Endothelial cell of umbilical vein (primary cell): ENCODE results near the gene MDM1. TPM values are rescaled to one million over a fixed set of nuclear protein-coding genes. Genes with fewer than 3 reads are reported as not detected.

Experiments
- BruUV-seq: library from RNA; stranded (reverse); fragments of 400-500 nt; replicated peaks from 2 replicates; lab custom pipeline; 2021; lab: Mats Ljungman, UMichigan
- CTCF ChIA-PET: fragments of 300-600, 350-600 bp; sonication (Branson Sonifier 250); formaldehyde crosslinking; loops from one replicate; lab custom pipeline; 2021; ENCODE audit warnings: antibody characterized with exemption, inconsistent platforms; lab: Charles Lee
- POLR2A ChIA-PET: fragments of 300-600, 350-600 bp; sonication (Branson Sonifier 250); formaldehyde crosslinking; loops from one replicate; lab custom pipeline; 2021; ENCODE audit warnings: antibody characterized with exemption, inconsistent platforms; lab: Charles Lee
- DNase-seq: peaks from one replicate; pipeline ENCODE4 v3.0.0-alpha.2; 2011; ENCODE audit warnings: low read depth, low spot score
- FAIRE-seq: peaks from 2 replicates; lab custom pipeline; 2011; peaks lifted over from hg19 to GRCh38; lab: Jason Lieb, UNC
- H2AFZ ChIP-seq: 2 replicates; pipeline ENCODE4 v1.6.0; 2012; ENCODE audit warnings: low read depth, low read length, control low read depth, inconsistent platforms
- H3K27ac ChIP-seq: 2 replicates; pipeline ENCODE4 v1.5.1; 2011; ENCODE audit warnings: low read depth, mild to moderate bottlenecking, control low read depth, low read length, moderate library complexity; ENCODE audit not compliant: insufficient read depth
- H3K27me3 ChIP-seq, 2 experiments: 2 replicates each; pipeline versions ENCODE4 v1.6.0 to v1.6.1; 2011; ENCODE audit warnings: low read length in 2 of 2, mixed read lengths in 1 of 2; ENCODE audit not compliant: control insufficient read depth in 2 of 2, insufficient read depth in 2 of 2
- H3K36me3 ChIP-seq, 2 experiments: 2 replicates in 1 of 2; 3 replicates in 1 of 2; pipeline ENCODE4 v1.5.1; 2011; ENCODE audit warnings: low read length in 2 of 2, mild to moderate bottlenecking in 1 of 2, moderate library complexity in 1 of 2; ENCODE audit not compliant: control insufficient read depth in 2 of 2, insufficient read depth in 2 of 2; ENCODE audit errors: extremely low read depth in 1 of 2
- H3K4me1 ChIP-seq: 3 replicates; pipeline ENCODE4 v1.5.1; 2011; ENCODE audit warnings: mild to moderate bottlenecking, low read length; ENCODE audit not compliant: control insufficient read depth, insufficient read depth; ENCODE audit errors: extremely low read depth
- H3K4me2 ChIP-seq: 2 replicates; pipeline ENCODE4 v1.6.1; 2011; ENCODE audit warnings: low read length, control low read depth, mixed read lengths; ENCODE audit not compliant: insufficient read depth
- H3K4me3 ChIP-seq, 3 experiments: fragments of 200-600 bp in 1 of 3; sonication (generic), shearing (Covaris generic) in 1 of 3; replicated peaks in 1 of 3; 2 replicates each; pipeline ENCODE4 v1.5.1; 2011 to 2016; ENCODE audit warnings: control low read depth in 3 of 3, low read length in 3 of 3, mild to moderate bottlenecking in 2 of 3, inconsistent platforms in 1 of 3, low read depth in 1 of 3, moderate library complexity in 1 of 3; ENCODE audit not compliant: insufficient read depth in 1 of 3
- H3K79me2 ChIP-seq: 2 replicates; pipeline ENCODE4 v1.6.0; 2012; ENCODE audit warnings: low read length, inconsistent platforms; ENCODE audit not compliant: control insufficient read depth, insufficient read depth
- H3K9ac ChIP-seq: replicated peaks from 2 replicates; pipeline ENCODE3; 2011; ENCODE audit warnings: low read length, control low read depth; ENCODE audit not compliant: insufficient read depth; ENCODE audit errors: extremely low read depth
- H3K9me1 ChIP-seq: replicated peaks from 3 replicates; pipeline ENCODE4 v1.6.0; 2011; ENCODE audit warnings: mild to moderate bottlenecking, low read length; ENCODE audit not compliant: control insufficient read depth, insufficient read depth; ENCODE audit errors: extremely low read depth
- H3K9me3 ChIP-seq: replicated peaks from 2 replicates; pipeline ENCODE4 v1.5.1; 2012; ENCODE audit warnings: low read length, inconsistent platforms; ENCODE audit not compliant: control insufficient read depth, insufficient read depth
- H4K20me1 ChIP-seq: replicated peaks from 2 replicates; pipeline ENCODE3; 2011; ENCODE audit warnings: mild to moderate bottlenecking, low read length; ENCODE audit not compliant: control insufficient read depth, insufficient read depth; ENCODE audit errors: extremely low read depth
- CTCF ChIP-seq, 2 donors: IDR thresholded peaks; 1 replicate in 1 of 2; 2 replicates in 1 of 2; pipeline ENCODE4 v1.5.1; 2011; ENCODE audit warnings: low read length in 2 of 2, mild to moderate bottlenecking in 2 of 2, moderate library complexity in 2 of 2, control low read depth in 1 of 2, inconsistent platforms in 1 of 2, low read depth in 1 of 2; ENCODE audit not compliant: insufficient read depth in 1 of 2; ENCODE audit errors: extremely low read depth in 1 of 2
- EZH2 ChIP-seq: IDR thresholded peaks from 2 replicates; pipeline ENCODE4 v1.6.1; 2012; ENCODE audit warnings: borderline replicate concordance, low read depth, mild to moderate bottlenecking, moderate library complexity, low read length, inconsistent platforms; ENCODE audit not compliant: severe bottlenecking
- FOS ChIP-seq: IDR thresholded peaks from 2 replicates; pipeline ENCODE4 v1.6.1; 2011; ENCODE audit warnings: mild to moderate bottlenecking, low read length, moderate library complexity, borderline replicate concordance; ENCODE audit not compliant: insufficient read depth
- GATA2 ChIP-seq: IDR thresholded peaks from 2 replicates; pipeline ENCODE4 v1.7.0; 2011; ENCODE audit warnings: low read depth, mild to moderate bottlenecking, moderate library complexity, mixed read lengths, low read length; ENCODE audit not compliant: insufficient read length, insufficient read depth
- JUN ChIP-seq: IDR thresholded peaks from 2 replicates; pipeline ENCODE4 v1.6.1; 2011; ENCODE audit warnings: borderline replicate concordance, low read depth; ENCODE audit not compliant: insufficient read length, insufficient read depth
- MAX ChIP-seq: IDR thresholded peaks from 2 replicates; pipeline ENCODE4 v1.6.1; 2011; ENCODE audit not compliant: insufficient read depth, insufficient read length
- MYC ChIP-seq: IDR thresholded peaks from one replicate; pipeline ENCODE4 v1.6.1; 2011; ENCODE audit warnings: mild to moderate bottlenecking, low read depth, low read length
- POLR2A ChIP-seq: IDR thresholded peaks from 2 replicates; pipeline ENCODE4 v1.6.1; 2012; ENCODE audit warnings: low read depth, mild to moderate bottlenecking, control low read depth, low read length
- POLR2AphosphoS5 ChIP-seq: IDR thresholded peaks from 2 replicates; pipeline ENCODE4 v1.6.1; 2012; ENCODE audit warnings: low read depth, mild to moderate bottlenecking, control low read depth, low read length, moderate library complexity; ENCODE audit not compliant: insufficient read depth
- dilution Hi-C: fragments of 300-500 bp; cut with MboI; formaldehyde crosslinking; loops from one replicate; pipeline ENCODE4 v1.15.0; 2019; ENCODE audit warnings: low sequenced_read_pairs; ENCODE audit not compliant: extremely low pct_ligation_motif_present
- intact Hi-C: fragments of 100-400 bp; cut with micrococcal nuclease; formaldehyde crosslinking; loops from one replicate; pipeline ENCODE4 v1.10.0; 2022
- polyA plus RNA-seq, 4 experiments: library from polyadenylated mRNA; depleted of rRNA in 3 of 4; stranded (reverse) in 3 of 4; unstranded in 1 of 4; fragments of >200 nt; gene quantifications; 2 replicates each; pipeline versions ENCODE4 v1.2.1 to v1.2.3, GENCODE V29; 2011 to 2012; ENCODE audit warnings: missing spikeins in 1 of 4
- total RNA-seq: library from RNA; stranded (reverse); gene quantifications from 2 replicates; pipeline ENCODE4 v1.2.3, GENCODE V29; 2021

The MDM1 gene
- total and polyA plus RNA-seq, 2 donors (not counting 3 experiments of a cell fraction or from before 2014, with no cell fraction given): 4.3 to 12.5 TPM

- peak overlapping the region; percentile 66 for H3K27ac ChIP-seq
- dilution Hi-C loops (no loop called here), intact Hi-C loops (no loop called here)
- no peaks in the 10 kb centered on the region for H3K9me1 ChIP-seq
- POLR2A ChIA-PET: no interaction called here
- peak; percentile 88 for DNase-seq
- TF ChIP-seq CTCF (IDR thresholded peaks at IDR 0.05; ENCODE audit: extremely low read depth in 1 of 2, insufficient read depth in 1 of 2, low read depth in 1 of 2, low read length in 2 of 2): no peak
- peak; percentile 57 for TF ChIP-seq GATA2
- no peak for TF ChIP-seq MYC
- peak; percentile 88 for TF ChIP-seq JUN
- TF ChIP-seq MAX: no peak
- no peak for TF ChIP-seq EZH2
- TF ChIP-seq POLR2AphosphoS5: peak; percentile 61
- peak; percentile 36 for TF ChIP-seq POLR2A
- peak; percentile 97 for TF ChIP-seq FOS
- CTCF ChIA-PET: interaction anchor here (0.9 to 1.2 kb wide), 6 partner anchors 10 to 300 kb away, joined by 3 to 5 read pairs (median 3); partner anchors contain the start of genes MDM1 and RAP1B
- no peak overlapping the region for H2AFZ ChIP-seq
- peaks cover 12% of the 10 kb centered on the region for H3K4me1 ChIP-seq
- H3K27me3 ChIP-seq: no peaks in the 10 kb centered on the region
- peak; percentile 80 for FAIRE-seq
- BruUV-seq: no TSS peak
- H4K20me1 ChIP-seq: no peaks in the 10 kb centered on the region
- H3K79me2 ChIP-seq: no peaks in the 10 kb centered on the region
- no peak overlapping the region for H3K4me2 ChIP-seq
- H3K9ac ChIP-seq: no peak overlapping the region
- no peak overlapping the region for H3K4me3 ChIP-seq
- no peaks in the 10 kb centered on the region for H3K9me3 ChIP-seq
- no peaks in the 10 kb centered on the region for H3K36me3 ChIP-seq
Observed at GRCh38 chr12:68310370-68310769, 21.8 kb downstream of the MDM1 start.
